GM12878 (cell line): ENCODE results near the gene SSU72. TPM values are rescaled to one million over a fixed set of nuclear protein-coding genes. Genes with fewer than 3 reads are reported as not detected.

Experiments
- ATAC-seq: fragments of 200-7000 bp; cut with Tn5 transposase; 3 replicates; pipeline ENCODE4 v1.9.1; 2020; ENCODE audit warnings: mild to moderate bottlenecking, moderate library complexity
- BruUV-seq: library from RNA; stranded (reverse); fragments of 400-500 nt; replicated peaks from 2 replicates; lab custom pipeline; 2021; lab: Mats Ljungman, UMichigan
- CTCF ChIA-PET: fragments of 300-600 bp; sonication (Branson Sonifier 250); formaldehyde crosslinking; extraction: SDS; loops from one replicate; lab custom pipeline; 2021; ENCODE audit warnings: inconsistent platforms; lab: Yijun Ruan, JAX
- POLR2A ChIA-PET: fragments of 350-600 bp; formaldehyde crosslinking; extraction: SDS; loops from one replicate; lab custom pipeline; 2021; ENCODE audit warnings: inconsistent platforms; lab: Charles Lee
- RAD21 ChIA-PET: fragments of 300-600 bp; sonication (Branson Sonifier 250); formaldehyde crosslinking; loops from one replicate; lab custom pipeline; 2023; ENCODE audit warnings: antibody characterized with exemption; ENCODE audit not compliant: unreplicated experiment; lab: Charles Lee
- SMC1A ChIA-PET: fragments of 300-600 bp; sonication (Branson Sonifier 250); formaldehyde crosslinking; loops from one replicate; lab custom pipeline; 2023; ENCODE audit not compliant: unreplicated experiment, uncharacterized antibody; lab: Charles Lee
- DNase-seq: peaks from one replicate; pipeline ENCODE4 v3.0.0-alpha.2; 2011; ENCODE audit warnings: low read depth, low spot score
- FAIRE-seq: peaks from 3 replicates; lab custom pipeline; 2011; peaks lifted over from hg19 to GRCh38; lab: Jason Lieb, UNC
- H2AFZ ChIP-seq: 2 replicates; pipeline ENCODE4 v1.6.0; 2011; ENCODE audit warnings: low read depth, low read length, control low read depth; ENCODE audit not compliant: control insufficient read depth
- H3K27ac ChIP-seq: 2 replicates; pipeline ENCODE4 v1.5.1; 2011; ENCODE audit warnings: control low read depth; ENCODE audit not compliant: control insufficient read depth, insufficient read depth
- H3K27me3 ChIP-seq, 2 experiments: replicated peaks in 1 of 2; 2 replicates each; pipeline versions ENCODE4 v1.6.0 to v1.6.1; 2011; ENCODE audit warnings: low read length in 1 of 2; ENCODE audit not compliant: control insufficient read depth in 2 of 2, insufficient read depth in 2 of 2
- H3K36me3 ChIP-seq, 2 experiments: 2 replicates each; pipeline ENCODE4 v1.5.1; 2011; ENCODE audit warnings: low read length in 1 of 2; ENCODE audit not compliant: control insufficient read depth in 2 of 2, insufficient read depth in 2 of 2
- H3K4me1 ChIP-seq: 2 replicates; pipeline ENCODE4 v1.6.1; 2011; ENCODE audit warnings: mild to moderate bottlenecking, low read length, moderate library complexity, mixed read lengths; ENCODE audit not compliant: control insufficient read depth, insufficient read depth
- H3K4me2 ChIP-seq: 2 replicates; pipeline ENCODE4 v1.6.0; 2011; ENCODE audit warnings: control low read depth; ENCODE audit not compliant: control insufficient read depth, insufficient read depth
- H3K4me3 ChIP-seq: fragments of 200-600 bp; sonication (generic); 2 replicates; pipeline ENCODE4 v1.5.1; 2016
- H3K79me2 ChIP-seq: 2 replicates; pipeline ENCODE4 v1.6.0; 2011; ENCODE audit warnings: low read length; ENCODE audit not compliant: control insufficient read depth, insufficient read depth
- H3K9ac ChIP-seq: 2 replicates; pipeline ENCODE4 v1.8.0; 2011; ENCODE audit warnings: low read length, control low read depth, mixed read lengths; ENCODE audit not compliant: control insufficient read depth, insufficient read depth
- H3K9me3 ChIP-seq: replicated peaks from 3 replicates; pipeline ENCODE4 v1.5.1; 2011; ENCODE audit warnings: mild to moderate bottlenecking, low read length; ENCODE audit not compliant: control insufficient read depth, insufficient read depth
- H4K20me1 ChIP-seq: 2 replicates; pipeline ENCODE4 v1.6.0; 2011; ENCODE audit not compliant: control insufficient read depth, insufficient read depth
- CBFB ChIP-seq: IDR thresholded peaks from 2 replicates; pipeline ENCODE4 v1.6.1; 2016; ENCODE audit warnings: antibody characterized with exemption, low read depth
- E2F4 ChIP-seq: IDR thresholded peaks from 2 replicates; pipeline ENCODE4 v1.6.1; 2012; ENCODE audit warnings: low read depth, low read length, improper control_type of control experiment
- JUNB ChIP-seq: IDR thresholded peaks from 2 replicates; pipeline ENCODE4 v1.6.1; 2016; ENCODE audit warnings: antibody characterized with exemption, mild to moderate bottlenecking
- NFIC ChIP-seq: IDR thresholded peaks from 2 replicates; pipeline ENCODE4 v1.6.1; 2012; ENCODE audit warnings: low read depth, mild to moderate bottlenecking, inconsistent platforms, low read length, moderate library complexity
- NFXL1 ChIP-seq: fragments of 450-650 bp; IDR thresholded peaks from 2 replicates; pipeline ENCODE4 v1.6.1; 2017; ENCODE audit warnings: antibody characterized with exemption, mild to moderate bottlenecking, borderline replicate concordance
- PBX3 ChIP-seq: IDR thresholded peaks from 2 replicates; pipeline ENCODE4 v1.6.1; 2011; ENCODE audit warnings: mild to moderate bottlenecking, low read depth, low read length, moderate library complexity; ENCODE audit not compliant: insufficient replicate concordance
- SMARCA5 ChIP-seq: fragments of 450-650 bp; IDR thresholded peaks from 2 replicates; pipeline ENCODE4 v1.6.1; 2017; ENCODE audit warnings: mild to moderate bottlenecking
- SUPT20H ChIP-seq: IDR thresholded peaks from 2 replicates; pipeline ENCODE4 v1.6.1; 2011; ENCODE audit warnings: low read depth, mild to moderate bottlenecking, low read length, moderate library complexity, borderline replicate concordance; ENCODE audit not compliant: control insufficient read depth
- USF1 ChIP-seq: IDR thresholded peaks from 2 replicates; pipeline ENCODE4 v1.6.1; 2011; ENCODE audit warnings: borderline replicate concordance, low read depth, mild to moderate bottlenecking, moderate library complexity, mixed read lengths, low read length; ENCODE audit not compliant: insufficient read depth; ENCODE audit errors: extremely low read length
- ZNF24 ChIP-seq: fragments of 450-650 bp; IDR thresholded peaks from 2 replicates; pipeline ENCODE4 v1.6.1; 2017; ENCODE audit warnings: antibody characterized with exemption, mild to moderate bottlenecking
- WGBS: methylation state at CpG from one replicate; pipeline ENCODE4 v1.1.6; 2016; ENCODE audit warnings: low lambda C conversion rate; ENCODE audit not compliant: insufficient replicate concordance, insufficient coverage; ENCODE audit errors: missing lambda C conversion rate; 5-methylcytosine and 5-hydroxymethylcytosine counted together
- in situ Hi-C: fragments of 300-500 bp; cut with MboI; formaldehyde crosslinking; loops from 9 replicates; pipeline ENCODE4 v1.14.3; 2018; ENCODE audit warnings: mixed read lengths
- intact Hi-C: fragments of 100-400 bp; cut with micrococcal nuclease; formaldehyde crosslinking; loops from one replicate; pipeline ENCODE4 v1.14.2; 2022; ENCODE audit not compliant: unreplicated experiment
- polyA plus RNA-seq, 11 experiments: library from polyadenylated mRNA; depleted of rRNA in 4 of 11; unstranded in 6 of 11; stranded (reverse) in 5 of 11; fragments of >200 nt; fragmentation: Nextera tagmentation in 4 of 11; fragmentation: Illumina TruSeq in 1 of 11; extraction: Ambion mirVana in 4 of 11; extraction: Trizol in 1 of 11; gene quantifications; 1 replicate in 1 of 11; 2 replicates in 10 of 11; pipeline versions ENCODE4 v1.2.1 to v1.2.3, GENCODE V29; 2011 to 2016; ENCODE audit warnings: inconsistent platforms in 2 of 11, missing spikeins in 2 of 11, low read depth in 1 of 11
- total RNA-seq, 4 experiments: library from RNA; depleted of rRNA in 3 of 4; stranded (reverse); fragments of >200 nt in 3 of 4; fragmentation: Illumina TruSeq in 1 of 4; extraction: Trizol in 1 of 4; gene quantifications; 2 replicates each; pipeline versions ENCODE4 v1.2.1 to v1.2.3, GENCODE V29; 2013 to 2021
- TF ChIP-seq, protein P1 (sequence below), 3 experiments: IDR thresholded peaks in 2 of 3; conservative IDR thresholded peaks in 1 of 3; 2 replicates each; pipeline ENCODE4 v1.5.1; 2011; ENCODE audit warnings: low read depth in 3 of 3, low read length in 3 of 3, mild to moderate bottlenecking in 3 of 3, control low read depth in 2 of 3, moderate library complexity in 2 of 3, inconsistent platforms in 1 of 3, mixed read lengths in 1 of 3; ENCODE audit not compliant: control insufficient read depth in 2 of 3, insufficient read depth in 1 of 3; ENCODE audit errors: extremely low read depth in 1 of 3
- TF ChIP-seq, protein P2 (sequence below): fragments of 450-650 bp; formaldehyde crosslinking; IDR thresholded peaks from 2 replicates; pipeline ENCODE4 v1.4.0; 2022; ENCODE audit warnings: mild to moderate bottlenecking, moderate library complexity
- TF ChIP-seq, protein P3 (sequence below): fragments of 450-650 bp; IDR thresholded peaks from 2 replicates; pipeline ENCODE4 v1.6.1; 2017; ENCODE audit warnings: mild to moderate bottlenecking, low read depth, inconsistent platforms; ENCODE audit not compliant: poor library complexity, severe bottlenecking

Gene SSU72
- total and polyA plus RNA-seq, 10 of the 15 experiments (the other 5 are each of a cell fraction or from before 2014, with no cell fraction given): 28.6 to 172 (median 67.7) TPM

- intact Hi-C loops (no loop called here), in situ Hi-C loops (no loop called here)
- Histone ChIP-seq H3K79me2 (no peaks in the 10 kb centered on the region), H3K4me1 (no peaks in the 10 kb centered on the region), H3K27ac (no peak overlapping the region), H4K20me1 (no peaks in the 10 kb centered on the region), H3K36me3 (peaks cover 11 to 17% of the 10 kb centered on the region in 2 experiments), H3K27me3 (no peaks in the 10 kb centered on the region), H3K4me3 (no peak overlapping the region), H2AFZ (no peak overlapping the region), H3K4me2 (no peak overlapping the region), H3K9ac (no peak overlapping the region), H3K9me3 (no peaks in the 10 kb centered on the region; the same call in 1 of the 3 replicates)
- ChIA-PET POLR2A (no interaction called here), CTCF (no interaction called here), SMC1A (no interaction called here), RAD21 (no interaction called here)
- BruUV-seq: no TSS peak
- DNase-seq (no peak), FAIRE-seq (no peak), ATAC-seq (no peak)
- WGBS: 94% methylated on average over 15 of the region's 18 CpGs
- TF ChIP-seq E2F4 (no peak), JUNB (no peak), USF1 (no peak), ZNF24 (no peak), NFIC (no peak), SUPT20H (no peak), SMARCA5 (no peak), CBFB (no peak), PBX3 (no peak), NFXL1 (no peak)
- TF ChIP-seq, protein P1, sequence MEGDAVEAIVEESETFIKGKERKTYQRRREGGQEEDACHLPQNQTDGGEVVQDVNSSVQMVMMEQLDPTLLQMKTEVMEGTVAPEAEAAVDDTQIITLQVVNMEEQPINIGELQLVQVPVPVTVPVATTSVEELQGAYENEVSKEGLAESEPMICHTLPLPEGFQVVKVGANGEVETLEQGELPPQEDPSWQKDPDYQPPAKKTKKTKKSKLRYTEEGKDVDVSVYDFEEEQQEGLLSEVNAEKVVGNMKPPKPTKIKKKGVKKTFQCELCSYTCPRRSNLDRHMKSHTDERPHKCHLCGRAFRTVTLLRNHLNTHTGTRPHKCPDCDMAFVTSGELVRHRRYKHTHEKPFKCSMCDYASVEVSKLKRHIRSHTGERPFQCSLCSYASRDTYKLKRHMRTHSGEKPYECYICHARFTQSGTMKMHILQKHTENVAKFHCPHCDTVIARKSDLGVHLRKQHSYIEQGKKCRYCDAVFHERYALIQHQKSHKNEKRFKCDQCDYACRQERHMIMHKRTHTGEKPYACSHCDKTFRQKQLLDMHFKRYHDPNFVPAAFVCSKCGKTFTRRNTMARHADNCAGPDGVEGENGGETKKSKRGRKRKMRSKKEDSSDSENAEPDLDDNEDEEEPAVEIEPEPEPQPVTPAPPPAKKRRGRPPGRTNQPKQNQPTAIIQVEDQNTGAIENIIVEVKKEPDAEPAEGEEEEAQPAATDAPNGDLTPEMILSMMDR (IDR thresholded peaks at IDR 0.05 in 2 of 3, conservative IDR thresholded peaks at IDR 0.05 in 1 of 3; ENCODE audit: control insufficient read depth in 2 of 3, extremely low read depth in 1 of 3, insufficient read depth in 1 of 3, low read depth in 3 of 3, low read length in 3 of 3): no peak
- TF ChIP-seq, protein P2, sequence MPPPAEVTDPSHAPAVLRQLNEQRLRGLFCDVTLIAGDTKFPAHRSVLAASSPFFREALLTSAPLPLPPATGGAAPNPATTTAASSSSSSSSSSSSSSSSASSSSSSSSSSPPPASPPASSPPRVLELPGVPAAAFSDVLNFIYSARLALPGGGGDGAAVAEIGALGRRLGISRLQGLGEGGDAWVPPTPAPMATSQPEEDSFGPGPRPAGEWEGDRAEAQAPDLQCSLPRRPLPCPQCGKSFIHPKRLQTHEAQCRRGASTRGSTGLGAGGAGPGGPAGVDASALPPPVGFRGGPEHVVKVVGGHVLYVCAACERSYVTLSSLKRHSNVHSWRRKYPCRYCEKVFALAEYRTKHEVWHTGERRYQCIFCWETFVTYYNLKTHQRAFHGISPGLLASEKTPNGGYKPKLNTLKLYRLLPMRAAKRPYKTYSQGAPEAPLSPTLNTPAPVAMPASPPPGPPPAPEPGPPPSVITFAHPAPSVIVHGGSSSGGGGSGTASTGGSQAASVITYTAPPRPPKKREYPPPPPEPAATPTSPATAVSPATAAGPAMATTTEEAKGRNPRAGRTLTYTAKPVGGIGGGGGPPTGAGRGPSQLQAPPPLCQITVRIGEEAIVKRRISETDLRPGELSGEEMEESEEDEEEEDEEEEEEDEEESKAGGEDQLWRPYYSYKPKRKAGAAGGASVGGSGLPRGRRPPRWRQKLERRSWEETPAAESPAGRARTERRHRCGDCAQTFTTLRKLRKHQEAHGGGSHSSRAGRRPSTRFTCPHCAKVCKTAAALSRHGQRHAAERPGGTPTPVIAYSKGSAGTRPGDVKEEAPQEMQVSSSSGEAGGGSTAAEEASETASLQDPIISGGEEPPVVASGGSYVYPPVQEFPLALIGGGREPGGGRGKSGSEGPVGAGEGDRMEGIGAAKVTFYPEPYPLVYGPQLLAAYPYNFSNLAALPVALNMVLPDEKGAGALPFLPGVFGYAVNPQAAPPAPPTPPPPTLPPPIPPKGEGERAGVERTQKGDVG (CRISPR knock-in tag): no peak
- TF ChIP-seq, protein P3, sequence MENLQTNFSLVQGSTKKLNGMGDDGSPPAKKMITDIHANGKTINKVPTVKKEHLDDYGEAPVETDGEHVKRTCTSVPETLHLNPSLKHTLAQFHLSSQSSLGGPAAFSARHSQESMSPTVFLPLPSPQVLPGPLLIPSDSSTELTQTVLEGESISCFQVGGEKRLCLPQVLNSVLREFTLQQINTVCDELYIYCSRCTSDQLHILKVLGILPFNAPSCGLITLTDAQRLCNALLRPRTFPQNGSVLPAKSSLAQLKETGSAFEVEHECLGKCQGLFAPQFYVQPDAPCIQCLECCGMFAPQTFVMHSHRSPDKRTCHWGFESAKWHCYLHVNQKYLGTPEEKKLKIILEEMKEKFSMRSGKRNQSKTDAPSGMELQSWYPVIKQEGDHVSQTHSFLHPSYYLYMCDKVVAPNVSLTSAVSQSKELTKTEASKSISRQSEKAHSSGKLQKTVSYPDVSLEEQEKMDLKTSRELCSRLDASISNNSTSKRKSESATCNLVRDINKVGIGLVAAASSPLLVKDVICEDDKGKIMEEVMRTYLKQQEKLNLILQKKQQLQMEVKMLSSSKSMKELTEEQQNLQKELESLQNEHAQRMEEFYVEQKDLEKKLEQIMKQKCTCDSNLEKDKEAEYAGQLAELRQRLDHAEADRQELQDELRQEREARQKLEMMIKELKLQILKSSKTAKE: no peak
Measured at GRCh38 chr1:1529321-1529720, 45.3 kb downstream of the SSU72 start.
